ENCODE measurements around the gene TUBB4A. TPM values are rescaled to one million over a fixed set of nuclear protein-coding genes. Genes with fewer than 3 reads are reported as not detected.

The TUBB4A gene
- polyA plus RNA-seq, 1 donor from 2014 or later: 17.8 TPM

DNA sequence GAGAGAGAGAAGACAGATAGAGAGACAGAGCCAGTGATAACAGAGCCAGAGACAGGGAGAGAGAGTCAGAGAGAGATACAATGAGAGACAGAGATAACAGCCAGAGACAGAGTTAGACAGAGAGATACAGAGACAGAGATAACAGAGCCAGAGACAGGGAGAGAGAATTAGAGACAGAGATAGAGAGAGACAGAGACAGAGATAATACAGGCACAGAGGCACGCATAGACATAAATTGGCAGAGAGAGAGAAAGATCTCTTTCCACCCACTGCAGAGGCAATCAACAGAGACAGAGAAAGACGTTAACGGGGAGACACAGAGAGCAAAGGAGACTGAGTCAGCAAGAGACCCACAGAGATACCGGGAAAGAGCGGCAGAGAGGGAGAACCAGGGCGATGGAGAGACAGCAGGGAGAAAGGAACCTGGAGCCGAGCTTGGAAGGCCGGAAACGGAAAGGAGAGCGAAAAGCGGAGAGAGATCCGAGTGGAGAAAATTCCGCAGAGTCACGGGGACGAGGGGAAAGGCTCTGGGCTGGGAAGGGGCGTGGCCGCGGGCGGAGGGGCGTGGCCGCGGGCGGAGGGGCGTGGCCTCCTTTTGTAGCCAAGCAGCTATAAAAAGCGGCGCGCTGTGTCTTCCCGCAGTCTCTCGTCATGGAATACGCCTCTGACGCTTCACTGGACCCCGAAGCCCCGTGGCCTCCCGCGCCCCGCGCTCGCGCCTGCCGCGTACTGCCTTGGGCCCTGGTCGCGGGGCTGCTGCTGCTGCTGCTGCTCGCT lies 28.5 kb upstream of the TUBB4A start, which contains the start of gene TNFSF9:
TNFSF9 (plus strand) TSS at position 641 of the 777 bp plus-strand sequence; CDS start at position 652, 11 bp downstream.
- Histone ChIP-seq H2AFZ (ENCODE audit: low read depth, low read length) (peak within 1 kb of the TSS; percentile 66), H3K4me3 (ENCODE audit: low read length) (peak within 1 kb of the TSS; percentile 85), H4K20me1 (ENCODE audit: insufficient read depth) (no peaks in the 10 kb centered on the region), H3K27me3 (ENCODE audit: insufficient read depth, low read depth, low read length) (peaks cover 33% of the 10 kb centered on the region), H3K36me3 (ENCODE audit: insufficient read depth, low read length) (no peaks in the 10 kb centered on the region), H3K27ac (ENCODE audit: low read length) (no peak within 1 kb of the TSS), H3K9me2 (ENCODE audit: insufficient read depth, low read length) (no peaks in the 10 kb centered on the region), H3K9ac (ENCODE audit: low read length) (peak within 1 kb of the TSS; percentile 78), H3K4me2 (ENCODE audit: low read length) (peak within 1 kb of the TSS; percentile 65), H3F3A (ENCODE audit: insufficient read depth, low read length, poor library complexity, severe bottlenecking) (no peaks in the 10 kb centered on the region), H3K79me2 (replicated peaks; ENCODE audit: insufficient read depth, low read length) (no peaks in the 10 kb centered on the region), H3K9me3 (ENCODE audit: low read length) (no peaks in the 10 kb centered on the region)
- TF ChIP-seq REST (IDR thresholded peaks at IDR 0.05; ENCODE audit: borderline replicate concordance) (peak; percentile 26), EZH2 (IDR thresholded peaks at IDR 0.05; ENCODE audit: borderline replicate concordance, insufficient read depth, low read length, poor library complexity, severe bottlenecking) (no peak), MXI1 (conservative IDR thresholded peaks at IDR 0.05; ENCODE audit: poor library complexity, severe bottlenecking) (peak; percentile 66), EP300 (conservative IDR thresholded peaks at IDR 0.05; ENCODE audit: poor library complexity, severe bottlenecking) (peak; percentile 39), TAF1 (IDR thresholded peaks at IDR 0.05; ENCODE audit: low read depth) (peak; percentile 78), SMC3 (conservative IDR thresholded peaks at IDR 0.05; ENCODE audit: poor library complexity) (no peak), POLR2AphosphoS5 (IDR thresholded peaks at IDR 0.05) (peak; percentile 79), RAD21 (conservative IDR thresholded peaks at IDR 0.05) (peak; percentile 40)

GRCh38 chr19:6529937-6530385 lies 27.9 kb upstream of the TUBB4A start:
- Histone ChIP-seq H4K20me1 (ENCODE audit: insufficient read depth) (no peaks in the 10 kb centered on the region), H3K79me2 (replicated peaks; ENCODE audit: insufficient read depth, low read length) (no peaks in the 10 kb centered on the region), H3K36me3 (ENCODE audit: insufficient read depth, low read length) (no peaks in the 10 kb centered on the region), H3K27ac (ENCODE audit: low read length) (no peak overlapping the region), H3K27me3 (ENCODE audit: insufficient read depth, low read depth, low read length) (peaks cover 33% of the 10 kb centered on the region), H3K4me2 (ENCODE audit: low read length) (peak overlapping the region; percentile 56), H3K9me2 (ENCODE audit: insufficient read depth, low read length) (no peaks in the 10 kb centered on the region), H3F3A (ENCODE audit: insufficient read depth, low read length, poor library complexity, severe bottlenecking) (no peaks in the 10 kb centered on the region), H3K9ac (ENCODE audit: low read length) (peak overlapping the region; percentile 78), H2AFZ (ENCODE audit: low read depth, low read length) (no peak overlapping the region), H3K4me3 (ENCODE audit: low read length) (peak overlapping the region; percentile 85), H3K9me3 (ENCODE audit: low read length) (no peaks in the 10 kb centered on the region)
- TF ChIP-seq EP300 (conservative IDR thresholded peaks at IDR 0.05; ENCODE audit: poor library complexity, severe bottlenecking) (no peak), SMC3 (conservative IDR thresholded peaks at IDR 0.05; ENCODE audit: poor library complexity) (no peak), TAF1 (IDR thresholded peaks at IDR 0.05; ENCODE audit: low read depth) (no peak), EZH2 (IDR thresholded peaks at IDR 0.05; ENCODE audit: borderline replicate concordance, insufficient read depth, low read length, poor library complexity, severe bottlenecking) (no peak), RAD21 (conservative IDR thresholded peaks at IDR 0.05) (no peak), REST (IDR thresholded peaks at IDR 0.05; ENCODE audit: borderline replicate concordance) (no peak), MXI1 (conservative IDR thresholded peaks at IDR 0.05; ENCODE audit: poor library complexity, severe bottlenecking) (no peak), POLR2AphosphoS5 (IDR thresholded peaks at IDR 0.05) (no peak)
- TF ChIP-seq, protein P1, sequence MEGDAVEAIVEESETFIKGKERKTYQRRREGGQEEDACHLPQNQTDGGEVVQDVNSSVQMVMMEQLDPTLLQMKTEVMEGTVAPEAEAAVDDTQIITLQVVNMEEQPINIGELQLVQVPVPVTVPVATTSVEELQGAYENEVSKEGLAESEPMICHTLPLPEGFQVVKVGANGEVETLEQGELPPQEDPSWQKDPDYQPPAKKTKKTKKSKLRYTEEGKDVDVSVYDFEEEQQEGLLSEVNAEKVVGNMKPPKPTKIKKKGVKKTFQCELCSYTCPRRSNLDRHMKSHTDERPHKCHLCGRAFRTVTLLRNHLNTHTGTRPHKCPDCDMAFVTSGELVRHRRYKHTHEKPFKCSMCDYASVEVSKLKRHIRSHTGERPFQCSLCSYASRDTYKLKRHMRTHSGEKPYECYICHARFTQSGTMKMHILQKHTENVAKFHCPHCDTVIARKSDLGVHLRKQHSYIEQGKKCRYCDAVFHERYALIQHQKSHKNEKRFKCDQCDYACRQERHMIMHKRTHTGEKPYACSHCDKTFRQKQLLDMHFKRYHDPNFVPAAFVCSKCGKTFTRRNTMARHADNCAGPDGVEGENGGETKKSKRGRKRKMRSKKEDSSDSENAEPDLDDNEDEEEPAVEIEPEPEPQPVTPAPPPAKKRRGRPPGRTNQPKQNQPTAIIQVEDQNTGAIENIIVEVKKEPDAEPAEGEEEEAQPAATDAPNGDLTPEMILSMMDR (IDR thresholded peaks at IDR 0.05; ENCODE audit: poor library complexity, severe bottlenecking): no peak

Data from neural cell (in vitro differentiated cells).